HG03066 (cell line): ENCODE data around the gene PUM2.
"Not testable (repeated sequence)": the region's sequence is repeated elsewhere in the genome, so short reads cannot be mapped to it uniquely, and the experiment has no call there.

Experiments
- ATAC-seq: cut with Tn5 transposase; IDR thresholded peaks from one replicate; pipeline ENCODE4 v1.9.1; 2021; ENCODE audit warnings: low read depth; ENCODE audit not compliant: unreplicated experiment

PUM2 gene

GRCh38 chr2:20299113-20299512 lies 51.5 kb downstream of the PUM2 start:
- ATAC-seq = no peak

GRCh38 chr2:20294231-20294630 lies 56.4 kb downstream of the PUM2 start:
- no peak for ATAC-seq

GRCh38 chr2:20292984-20293383 lies 57.7 kb downstream of the PUM2 start:
- ATAC-seq = no peak

GRCh38 chr2:20291846-20292408 lies 58.7 kb downstream of the PUM2 start:
- no peak for ATAC-seq

- ATAC-seq = no peak
Measured at GRCh38 chr2:20291106-20291564, 59.5 kb downstream of the PUM2 start.

GRCh38 chr2:20288642-20289340 lies 61.9 kb downstream of the PUM2 start:
- ATAC-seq = no peak

GRCh38 chr2:20282916-20283592 lies 67.6 kb downstream of the PUM2 start:
- ATAC-seq = no peak

GRCh38 chr2:20281876-20282275 lies 68.8 kb downstream of the PUM2 start:
- no peak for ATAC-seq

- ATAC-seq = no peak
Measured at GRCh38 chr2:20273042-20273441, 77.6 kb downstream of the PUM2 start.

- not testable (repeated sequence) for ATAC-seq
Measured at GRCh38 chr2:20268317-20268716, 82.3 kb downstream of the PUM2 start.

- ATAC-seq = no peak
Measured at GRCh38 chr2:20267529-20267928, 83.1 kb downstream of the PUM2 start.

GRCh38 chr2:20264629-20265028 lies 86.0 kb downstream of the PUM2 start:
- ATAC-seq = no peak

GRCh38 chr2:20257411-20257810 lies 93.2 kb downstream of the PUM2 start:
- ATAC-seq = no peak

- ATAC-seq = no peak
Measured at GRCh38 chr2:20254731-20255130, 95.9 kb downstream of the PUM2 start.

- no peak for ATAC-seq
Measured at GRCh38 chr2:20250436-20250835, 100.2 kb downstream of the PUM2 start.

- no peak for ATAC-seq
Measured at GRCh38 chr2:20249170-20249569, 101.5 kb downstream of the PUM2 start.

- no peak for ATAC-seq
Measured at GRCh38 chr2:20247084-20247483, 103.6 kb downstream of the PUM2 start.

- not testable (repeated sequence) for ATAC-seq
Measured at GRCh38 chr2:20243637-20244036, 107.0 kb downstream of the PUM2 start.

GRCh38 chr2:20242727-20243377 lies 107.8 kb downstream of the PUM2 start:
- ATAC-seq = no peak

- ATAC-seq = no peak
Measured at GRCh38 chr2:20241973-20242726, 108.5 kb downstream of the PUM2 start.

GRCh38 chr2:20240291-20240690 lies 110.4 kb downstream of the PUM2 start:
- not testable (repeated sequence) for ATAC-seq
